Measurements from ENCODE around the gene METTL4. TPM values are rescaled to one million over a fixed set of nuclear protein-coding genes. Genes with fewer than 3 reads are reported as not detected.
"Not testable (repeated sequence)": the region's sequence is repeated elsewhere in the genome, so short reads cannot be mapped to it uniquely, and the experiment has no call there.

The METTL4 gene
- total RNA-seq, 1 experiment from 2014 or later, result 8.9 TPM

DNA sequence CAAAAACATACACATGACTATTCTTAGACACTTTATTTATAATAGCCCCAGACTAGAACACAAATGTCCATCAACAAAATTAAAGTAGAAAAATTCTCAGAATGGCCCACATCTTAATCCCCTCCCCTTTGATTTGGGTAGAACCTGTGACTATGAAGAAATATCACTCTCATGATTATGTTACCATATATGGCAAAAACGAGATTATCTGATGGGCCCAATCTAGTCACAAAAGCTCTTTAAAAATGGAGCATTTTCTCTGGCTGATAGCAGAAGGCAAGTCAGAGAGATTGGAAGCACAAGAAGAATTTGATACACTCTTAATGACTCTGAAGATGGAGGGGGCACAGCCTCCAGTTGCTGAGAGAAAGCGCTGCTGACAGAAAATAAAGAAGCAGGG is 39.6 kb downstream of the METTL4 start:
- in situ Hi-C loops (cut with HindIII; ENCODE audit: low sequenced_read_pairs), result no loop called here

DNA sequence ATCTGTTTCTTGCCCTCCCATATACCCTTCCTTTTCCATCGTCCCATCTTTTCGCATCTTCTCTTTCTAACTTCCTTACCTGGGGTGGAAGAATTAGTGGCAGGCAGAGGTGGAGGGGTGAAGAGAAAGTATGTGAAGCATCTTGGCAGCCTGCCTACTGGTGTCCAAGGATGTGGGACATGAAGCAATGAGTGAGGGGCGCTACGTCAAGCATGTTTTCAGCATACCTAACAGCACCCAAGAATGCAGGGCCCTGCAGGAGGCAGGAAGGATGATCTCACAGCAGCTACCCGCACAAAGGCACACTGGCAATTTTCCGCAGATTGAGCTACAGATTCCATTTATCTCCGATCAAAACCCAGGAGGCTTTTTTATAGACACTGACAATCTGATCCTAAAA is 42.2 kb downstream of the METTL4 start:
- DNase-seq (ENCODE audit: low spot score), result no peak
- in situ Hi-C loops (cut with HindIII; ENCODE audit: low sequenced_read_pairs), result no loop called here

More for the DNA sequence above, 39.6 kb downstream of the METTL4 start:
- DNase-seq (ENCODE audit: low spot score), result no peak

DNA sequence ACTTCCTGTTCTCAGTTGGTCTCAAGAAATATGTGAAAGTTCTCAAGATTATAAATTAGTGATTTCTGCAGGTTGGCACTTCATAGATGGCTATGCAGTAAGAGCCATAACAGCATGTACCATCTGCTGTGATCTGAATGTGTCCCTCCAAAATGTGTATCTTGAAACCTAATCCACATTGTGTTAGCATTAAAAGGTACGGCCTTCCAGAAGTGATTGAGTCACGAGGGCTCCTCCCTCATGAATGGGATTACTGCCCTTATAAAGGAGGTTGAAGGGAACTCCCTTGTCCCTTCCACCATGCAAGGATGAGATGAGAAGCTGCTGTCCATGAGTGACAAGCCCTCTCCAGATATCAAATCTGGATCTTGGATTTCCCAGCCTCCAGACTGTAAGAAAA is 45.0 kb downstream of the METTL4 start:
- in situ Hi-C loops (cut with HindIII; ENCODE audit: low sequenced_read_pairs), result no loop called here
- no peak for DNase-seq (ENCODE audit: low spot score)

DNA sequence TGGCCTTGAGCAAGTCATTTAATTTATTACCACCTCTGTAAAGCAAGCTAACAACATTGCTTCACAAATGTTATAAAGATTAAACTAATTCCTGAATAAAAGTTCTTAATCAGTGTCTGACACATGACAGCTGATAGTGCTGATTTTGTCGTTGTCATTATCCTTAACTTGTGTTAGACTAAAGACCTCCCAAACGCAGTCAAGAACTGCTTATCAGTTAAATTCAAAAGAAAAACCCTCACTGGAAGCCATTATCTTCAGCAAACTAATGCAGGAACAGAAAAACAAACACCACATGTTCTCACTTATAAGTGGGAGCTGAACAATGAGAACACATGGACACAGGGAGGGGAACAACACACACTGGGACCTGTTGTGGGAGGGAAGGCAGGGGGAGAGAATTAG is 46.5 kb downstream of the METTL4 start:
- DNase-seq (ENCODE audit: low spot score); in situ Hi-C loops (cut with HindIII; ENCODE audit: low sequenced_read_pairs): not testable (repeated sequence)

DNA sequence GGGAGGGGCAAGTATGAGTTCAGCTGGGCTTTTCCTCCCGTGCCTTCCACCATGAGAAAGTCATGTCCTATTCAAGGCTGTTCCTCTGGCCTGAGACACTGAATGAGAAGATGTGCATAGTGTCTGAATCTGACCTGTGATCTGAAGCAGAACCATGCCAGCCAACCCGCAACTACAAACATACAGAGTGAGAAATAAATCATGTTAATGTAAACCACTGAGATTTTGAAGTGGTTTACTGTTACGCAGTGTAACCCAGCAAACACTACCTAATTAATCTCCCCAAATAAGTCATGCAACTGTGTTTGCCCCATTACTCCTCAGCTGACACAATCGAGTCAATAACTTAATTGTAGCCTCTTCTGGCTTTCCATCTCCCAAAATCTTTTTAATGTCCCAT is 49.2 kb downstream of the METTL4 start:
- in situ Hi-C loops (cut with HindIII; ENCODE audit: low sequenced_read_pairs), result no loop called here
- no peak for DNase-seq (ENCODE audit: low spot score)

DNA sequence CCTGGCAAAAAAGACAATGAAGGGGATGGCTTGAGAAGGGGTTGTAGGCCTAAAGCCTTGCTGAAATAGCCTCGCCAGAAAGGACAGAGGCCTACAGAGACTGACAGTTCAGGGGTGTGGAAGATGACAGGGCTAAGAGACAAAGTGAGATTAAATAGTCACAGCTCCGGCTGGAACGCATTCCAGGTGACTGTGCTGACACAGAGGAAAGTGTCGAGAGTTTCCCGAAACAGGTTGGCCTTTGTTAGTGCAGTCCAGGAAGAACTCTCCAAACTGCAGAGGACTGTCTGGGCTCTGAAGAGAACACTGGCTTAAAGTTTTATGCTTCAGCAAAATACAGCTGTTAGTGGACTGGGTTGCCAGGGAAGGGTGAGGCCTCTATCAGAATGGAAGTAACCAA is 52.8 kb downstream of the METTL4 start:
- no peak for DNase-seq (ENCODE audit: low spot score)
- in situ Hi-C loops (cut with HindIII; ENCODE audit: low sequenced_read_pairs), result no loop called here

DNA sequence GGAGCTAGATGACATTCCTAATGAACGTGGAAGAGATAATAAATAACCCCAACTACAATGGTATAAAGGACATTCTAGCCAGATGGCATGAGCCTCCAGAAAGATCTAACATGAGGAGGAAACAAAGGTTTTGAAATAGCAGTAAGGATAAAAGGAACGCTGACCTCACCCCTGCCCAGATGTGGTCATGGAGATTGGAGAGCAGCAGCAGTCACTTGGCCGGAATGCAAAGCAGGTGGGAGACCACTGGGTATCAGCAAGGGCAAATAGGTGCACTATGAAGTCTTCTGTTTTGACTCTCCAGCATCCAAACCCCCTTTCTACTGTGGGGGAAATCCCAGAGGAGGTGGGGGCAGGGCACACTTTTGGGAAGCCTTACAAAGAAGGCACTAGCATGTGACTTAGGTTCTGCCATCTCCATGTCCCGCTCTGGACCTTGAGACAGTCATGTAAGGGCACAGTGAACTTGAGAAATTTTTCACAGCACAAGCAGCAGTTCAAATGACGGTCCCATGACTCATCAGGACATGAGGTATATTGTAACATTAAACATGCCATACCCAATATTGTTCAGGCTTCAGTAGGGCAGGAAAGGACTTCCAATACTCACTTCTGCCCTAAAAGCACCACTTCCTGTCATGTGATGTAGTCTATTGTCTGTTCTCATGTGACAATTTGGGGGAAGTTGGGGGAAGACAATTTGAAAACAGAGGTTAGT is 55.2 kb downstream of the METTL4 start:
- DNase-seq (ENCODE audit: low spot score), result no peak
- in situ Hi-C loops (cut with HindIII; ENCODE audit: low sequenced_read_pairs), result no loop called here

DNA sequence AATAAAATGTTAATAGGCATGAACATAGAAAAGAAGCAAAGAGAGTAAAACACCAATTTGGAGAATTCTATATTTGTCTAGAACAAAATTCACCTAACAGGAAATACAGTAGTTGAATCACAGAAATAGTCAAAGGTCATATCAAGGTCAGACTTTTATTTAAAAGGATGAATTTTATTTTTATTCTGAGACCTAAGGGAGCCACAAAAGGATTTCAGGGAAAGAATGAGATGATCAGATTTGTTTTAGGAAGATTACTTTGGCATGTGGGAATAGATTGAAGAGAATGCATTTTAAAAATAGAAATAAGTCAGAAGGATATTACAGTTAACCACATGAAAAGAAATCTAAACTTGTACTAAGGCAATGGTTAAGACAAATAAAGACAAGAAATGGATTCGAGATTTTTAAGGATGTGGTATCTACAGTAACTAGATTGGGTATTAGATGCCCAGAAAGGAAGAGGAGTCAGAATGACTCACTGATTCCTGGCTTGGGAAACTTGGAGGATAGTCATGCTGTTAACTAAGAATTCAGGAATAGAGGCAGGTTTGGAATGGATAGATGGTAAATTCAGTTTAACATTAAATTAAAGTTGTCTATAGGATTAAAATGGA is 56.0 kb downstream of the METTL4 start:
- in situ Hi-C loops (cut with HindIII; ENCODE audit: low sequenced_read_pairs), result no loop called here
- DNase-seq (ENCODE audit: low spot score), result no peak

DNA sequence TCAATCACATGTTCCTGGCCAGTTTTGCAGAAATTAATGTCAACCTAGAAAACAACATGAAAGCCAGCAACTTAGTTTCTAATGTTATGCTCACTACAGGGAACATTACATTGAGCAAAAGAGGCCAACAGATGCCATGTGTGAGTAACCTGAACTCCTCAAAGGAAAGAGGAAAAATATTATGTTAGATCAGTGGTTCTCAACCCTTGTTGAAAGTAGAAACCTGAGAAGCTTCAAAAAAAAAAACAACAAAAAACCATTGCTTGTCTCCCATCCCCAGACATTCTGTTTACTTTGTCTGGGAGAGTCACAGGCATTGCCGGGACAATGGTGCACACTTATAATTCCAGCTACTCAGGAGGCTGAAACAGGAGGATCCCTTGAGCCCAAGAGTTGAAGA is 57.7 kb downstream of the METTL4 start:
- DNase-seq (ENCODE audit: low spot score), result no peak
- in situ Hi-C loops (cut with HindIII; ENCODE audit: low sequenced_read_pairs), result no loop called here

DNA sequence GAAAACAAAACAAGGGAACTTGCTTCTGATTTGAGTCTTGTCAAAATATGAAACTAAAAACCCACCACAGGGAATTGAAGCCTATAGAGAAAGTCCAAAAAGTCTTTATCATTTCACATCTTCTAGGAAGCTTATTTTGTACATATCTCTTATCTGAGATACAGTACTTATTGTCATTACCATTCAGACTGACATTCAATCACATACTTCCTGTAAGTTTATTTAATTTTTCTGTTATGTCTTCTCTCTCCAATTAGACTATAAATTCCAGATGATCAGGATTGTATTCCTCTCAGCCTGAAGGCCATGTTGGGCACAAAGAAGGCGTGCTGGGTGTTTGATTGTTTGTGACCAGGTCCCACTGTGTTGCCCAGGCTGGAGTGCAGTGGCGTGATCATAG is 59.2 kb downstream of the METTL4 start:
- no peak for DNase-seq (ENCODE audit: low spot score)
- in situ Hi-C loops (cut with HindIII; ENCODE audit: low sequenced_read_pairs), result no loop called here

DNA sequence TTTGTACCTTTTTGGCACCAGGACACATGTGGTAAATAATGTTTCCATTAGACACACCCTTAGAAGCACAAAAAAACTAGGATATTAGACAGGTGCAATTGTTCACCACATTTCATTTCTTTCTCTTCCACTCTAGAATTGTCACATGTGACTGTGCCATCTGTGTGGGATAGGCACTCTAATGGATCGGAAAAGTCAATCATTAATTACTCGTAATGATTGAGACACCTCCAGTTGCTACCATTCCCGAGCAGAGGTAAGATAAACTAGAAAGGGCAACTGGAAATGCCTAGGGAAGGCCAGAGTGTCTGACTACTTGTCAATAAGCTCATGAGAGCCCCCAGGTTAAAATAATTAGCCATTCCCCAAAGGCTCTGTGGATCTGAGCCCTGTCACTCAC is 59.9 kb downstream of the METTL4 start:
- in situ Hi-C loops (cut with HindIII; ENCODE audit: low sequenced_read_pairs), result no loop called here
- no peak for DNase-seq (ENCODE audit: low spot score)

DNA sequence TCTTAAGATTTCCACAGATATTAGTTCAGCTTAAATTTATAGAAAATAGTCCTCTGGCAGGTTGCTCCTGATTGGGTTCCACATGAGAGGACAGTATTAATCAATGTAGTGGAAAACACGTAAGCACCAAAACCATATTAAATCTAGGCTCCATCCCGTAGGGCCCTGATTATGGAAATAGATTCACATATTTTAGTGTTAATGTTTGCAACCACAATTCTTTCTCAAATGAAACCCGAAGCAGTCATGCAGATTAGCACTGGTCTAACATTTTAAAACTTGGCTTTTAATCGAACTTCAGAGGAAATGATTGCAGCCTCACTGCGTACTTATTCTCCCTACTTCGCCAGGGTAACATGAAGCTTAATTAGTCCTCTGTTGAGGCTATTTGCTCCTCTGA is 60.9 kb downstream of the METTL4 start:
- in situ Hi-C loops (cut with HindIII; ENCODE audit: low sequenced_read_pairs), result no loop called here
- DNase-seq (ENCODE audit: low spot score), result no peak

DNA sequence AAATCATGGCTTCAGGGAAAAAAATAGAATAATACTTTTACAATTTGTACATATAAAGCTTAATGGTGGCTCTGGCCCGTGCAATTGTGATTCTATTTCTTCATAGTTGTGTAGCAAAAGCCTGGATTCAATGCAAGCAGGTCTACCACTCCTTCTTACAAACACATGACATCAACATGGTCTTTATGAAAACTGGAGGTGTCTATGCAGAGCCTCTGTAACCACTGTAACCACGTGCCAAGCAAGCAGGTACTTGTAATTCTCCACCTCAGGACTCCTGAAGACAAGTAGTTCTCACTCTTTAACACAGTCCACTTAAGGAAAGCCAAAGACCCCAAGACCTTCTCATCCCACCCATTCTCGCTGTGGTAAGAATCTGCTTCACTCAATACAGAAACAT is 62.6 kb downstream of the METTL4 start:
- no peak for DNase-seq (ENCODE audit: low spot score)
- in situ Hi-C loops (cut with HindIII; ENCODE audit: low sequenced_read_pairs), result no loop called here

DNA sequence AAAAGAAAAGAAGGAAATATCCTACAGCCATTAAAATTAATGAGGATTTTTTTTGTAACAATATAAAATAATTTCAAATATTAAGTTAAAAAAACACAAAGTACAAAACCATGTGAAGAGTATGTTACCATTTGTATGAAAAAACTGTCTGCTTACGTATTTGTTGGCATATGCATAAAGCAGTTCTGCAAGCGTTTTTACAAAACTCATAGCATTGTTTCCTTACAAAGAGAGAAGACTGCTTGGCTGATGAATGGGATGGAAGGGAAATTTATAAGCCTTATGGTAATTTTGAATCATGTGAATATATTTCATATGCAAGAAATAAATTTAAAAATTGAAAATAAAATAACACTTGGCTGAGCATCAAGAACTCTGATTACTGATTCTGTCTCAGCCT is 63.1 kb downstream of the METTL4 start:
- in situ Hi-C loops (cut with HindIII; ENCODE audit: low sequenced_read_pairs), result no loop called here
- no peak for DNase-seq (ENCODE audit: low spot score)

DNA sequence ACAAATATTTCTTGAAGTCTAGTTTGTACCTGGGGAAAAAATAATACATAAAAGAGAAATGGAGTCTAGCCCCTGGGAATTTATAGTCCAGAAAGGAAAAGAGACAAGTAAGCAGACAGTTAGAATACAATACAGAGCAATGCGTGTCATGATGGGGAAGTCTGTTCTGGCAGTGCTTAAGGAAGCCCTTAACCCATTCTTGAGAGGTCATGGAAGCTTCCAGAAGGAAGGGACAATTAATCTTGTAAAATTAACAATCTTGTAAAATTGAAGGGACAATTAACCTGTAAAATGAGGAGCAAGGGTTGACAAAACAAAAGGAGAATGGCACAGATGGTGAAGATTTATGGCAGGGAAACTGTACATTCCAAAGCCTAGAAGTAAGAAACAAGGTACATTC is 66.7 kb downstream of the METTL4 start:
- DNase-seq (ENCODE audit: low spot score), result no peak
- in situ Hi-C loops (cut with HindIII; ENCODE audit: low sequenced_read_pairs), result no loop called here

DNA sequence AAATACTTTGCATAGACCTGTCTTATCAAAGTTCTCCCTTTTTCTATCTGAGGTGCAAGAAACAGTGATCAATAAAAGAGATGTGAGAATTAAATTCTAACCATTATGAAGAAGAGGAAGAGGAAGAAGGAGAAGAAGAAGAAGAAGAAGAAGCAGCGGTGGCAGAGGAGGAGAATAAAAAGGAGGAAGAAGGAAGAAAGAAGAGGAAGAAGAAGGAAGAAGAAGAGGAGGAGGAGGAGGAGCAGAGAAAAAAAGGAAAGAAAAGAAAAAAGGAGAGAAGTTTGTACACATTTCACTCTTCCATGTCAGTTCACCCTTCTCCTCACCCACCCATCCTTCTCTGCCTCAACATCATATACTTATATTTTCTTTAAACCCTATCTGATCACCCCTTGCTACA is 68.4 kb downstream of the METTL4 start:
- no peak for DNase-seq (ENCODE audit: low spot score)
- in situ Hi-C loops (cut with HindIII; ENCODE audit: low sequenced_read_pairs), result no loop called here

DNA sequence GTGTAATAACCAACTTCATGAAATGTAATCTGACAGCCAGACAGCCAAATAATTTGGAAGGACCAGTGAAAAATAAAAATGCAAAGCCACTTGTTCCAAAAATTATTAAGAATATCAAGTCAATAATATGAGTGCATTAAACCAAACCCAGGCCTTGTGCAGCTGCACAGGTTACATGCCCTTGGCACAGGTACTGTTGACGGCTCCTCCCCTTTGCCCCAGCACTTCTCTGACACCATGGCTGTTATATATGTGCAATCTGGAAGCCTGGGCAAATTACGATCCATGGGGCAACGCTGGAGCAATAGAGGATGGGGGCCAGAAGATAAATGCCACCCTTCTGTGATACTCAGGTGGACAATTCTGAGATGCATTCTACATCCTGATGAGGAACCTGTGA is 68.9 kb downstream of the METTL4 start:
- no peak for DNase-seq (ENCODE audit: low spot score)
- in situ Hi-C loops (cut with HindIII; ENCODE audit: low sequenced_read_pairs), result no loop called here

DNA sequence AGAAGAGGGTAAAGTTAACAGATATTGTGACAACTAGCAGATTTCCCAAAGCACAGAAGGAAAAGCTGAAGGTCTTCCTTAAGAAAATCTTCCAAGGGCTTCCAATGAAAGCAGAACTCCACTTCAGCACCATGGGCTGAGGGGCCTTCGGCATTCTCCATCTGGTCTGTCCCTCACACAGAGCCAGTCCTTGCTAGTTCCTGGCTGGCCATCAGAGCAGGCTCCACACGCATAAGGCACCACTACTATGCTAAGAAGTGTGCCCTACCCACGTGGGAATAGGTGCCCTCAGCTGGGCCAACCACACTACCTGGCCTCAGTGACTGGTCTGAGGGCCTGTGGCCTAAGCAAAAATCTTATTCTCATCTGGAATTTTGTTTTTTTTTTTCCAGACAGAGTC is 73.5 kb downstream of the METTL4 start:
- in situ Hi-C loops (cut with HindIII; ENCODE audit: low sequenced_read_pairs), result no loop called here
- DNase-seq (ENCODE audit: low spot score), result no peak

DNA sequence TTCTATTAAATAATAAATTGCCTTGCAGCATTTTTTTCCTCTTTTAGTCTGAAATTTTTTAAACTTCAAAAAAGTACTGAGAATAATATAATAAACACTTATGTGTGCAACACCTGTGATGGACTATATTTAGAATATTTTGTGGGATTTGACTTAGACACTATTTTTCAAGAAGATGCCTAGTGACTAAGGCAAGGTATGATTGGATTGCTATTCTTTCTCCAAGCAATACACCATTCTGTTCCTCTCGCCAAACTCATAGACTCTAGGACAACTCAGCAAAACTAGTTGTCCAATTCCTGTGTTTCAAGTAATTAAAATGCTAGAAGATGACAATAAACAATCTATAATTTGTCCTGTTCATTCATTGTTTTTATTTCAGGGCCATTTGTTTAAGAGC is 75.9 kb downstream of the METTL4 start:
- DNase-seq (ENCODE audit: low spot score), result no peak
- in situ Hi-C loops (cut with HindIII; ENCODE audit: low sequenced_read_pairs), result no loop called here

DNA sequence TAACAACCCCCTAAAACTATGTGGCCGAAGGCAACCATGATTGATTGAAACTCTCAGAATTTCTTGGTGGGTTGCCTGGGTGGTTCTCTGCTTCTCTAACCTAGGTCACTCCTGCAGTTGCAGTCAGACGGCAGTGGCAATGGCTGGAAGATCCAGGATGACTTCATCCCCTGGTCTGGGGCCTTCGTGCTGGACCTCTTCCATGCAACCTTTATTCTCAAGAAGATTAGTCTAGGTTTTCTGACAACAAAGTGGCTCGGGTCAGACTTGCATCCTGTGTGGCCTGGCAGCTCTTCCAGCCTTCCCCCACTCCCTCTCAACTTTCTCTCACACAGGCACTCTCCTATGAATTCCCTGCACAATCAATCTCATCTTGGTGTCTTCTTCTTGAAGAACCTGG is 76.4 kb downstream of the METTL4 start:
- in situ Hi-C loops (cut with HindIII; ENCODE audit: low sequenced_read_pairs), result no loop called here
- no peak for DNase-seq (ENCODE audit: low spot score)
